ENCODE data around the gene PIGM.

Gene PIGM

GRCh38 chr1:160031365-160032164 lies at the start of gene PIGM:
Gene PIGM (minus strand): TSS chr1:160031990. CDS start chr1:160031739, 251 bp downstream.
- peak; percentile 82 for DNase-seq

GRCh38 chr1:160081261-160081936 lies 49.6 kb upstream of the PIGM start, which contains the start of gene KCNJ9:
Gene KCNJ9 (plus strand): TSS chr1:160081538. CDS start chr1:160084031, 2,493 bp downstream.
- no peak for DNase-seq

- DNase-seq, result no peak
Measured at GRCh38 chr1:160080381-160081100, 48.8 kb upstream of the PIGM start.

DNA sequence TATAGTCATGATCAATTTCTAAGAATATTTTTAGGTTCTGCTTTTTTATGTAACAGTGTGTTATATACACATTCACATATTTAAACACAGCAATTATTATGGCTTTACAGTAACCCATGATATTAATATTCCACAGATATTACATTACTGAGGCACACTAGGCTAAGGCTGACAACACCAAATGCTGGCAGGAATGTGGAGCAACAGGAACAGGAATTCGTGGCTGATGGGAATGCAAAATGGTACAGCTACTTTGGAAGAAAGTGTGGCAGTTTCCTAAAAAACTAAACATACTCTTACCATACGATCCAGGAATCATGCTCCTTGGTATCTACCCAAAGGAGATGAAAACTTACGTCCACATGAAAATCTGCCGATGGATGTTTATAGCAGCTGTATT lies 47.7 kb upstream of the PIGM start:
- no peak for DNase-seq

GRCh38 chr1:160078512-160079195 lies 46.9 kb upstream of the PIGM start:
- DNase-seq, result no peak

- DNase-seq, result no peak
Measured at GRCh38 chr1:160077486-160077885, 45.7 kb upstream of the PIGM start.

- DNase-seq, result no peak
Measured at GRCh38 chr1:160076295-160076694, 44.5 kb upstream of the PIGM start.

DNA sequence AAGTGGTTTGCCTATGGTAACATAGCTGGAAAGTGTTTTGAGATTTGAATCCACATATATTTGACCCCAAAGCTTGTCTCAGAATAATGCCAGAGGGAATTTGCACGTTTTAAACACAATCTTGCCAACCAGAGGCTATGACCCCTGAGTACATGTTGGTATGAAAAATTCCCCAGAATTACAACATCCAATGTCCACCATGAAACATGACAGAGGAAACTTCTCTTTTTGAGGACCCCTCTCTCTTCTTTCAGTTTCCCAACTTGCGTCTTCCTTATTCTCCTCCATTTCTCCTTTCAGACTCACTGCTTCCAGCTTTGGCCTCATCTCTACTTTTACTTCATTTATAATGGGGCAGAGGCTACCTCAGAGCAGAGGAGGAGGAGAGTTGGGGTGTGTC lies 44.0 kb upstream of the PIGM start:
- no peak for DNase-seq

DNA sequence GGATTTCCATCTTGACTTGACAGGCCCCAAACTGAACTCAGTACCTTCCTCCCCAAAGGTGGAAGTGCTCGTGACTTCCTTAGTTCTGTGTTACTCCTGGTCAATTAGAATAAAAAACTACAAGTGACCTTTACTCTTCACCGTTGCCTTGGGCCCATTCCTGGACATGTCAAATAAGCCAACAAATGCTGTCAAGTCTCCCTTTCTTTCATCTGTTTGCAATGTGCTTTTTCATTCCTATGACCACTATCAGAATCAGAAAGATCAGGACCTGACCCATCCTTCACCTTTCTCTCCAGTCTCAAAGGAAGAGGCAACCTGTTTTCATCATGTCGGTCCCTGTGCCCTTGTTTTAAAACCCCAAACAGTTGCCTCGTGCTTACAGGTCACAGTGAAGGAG lies 43.1 kb upstream of the PIGM start:
- DNase-seq, result no peak

DNA sequence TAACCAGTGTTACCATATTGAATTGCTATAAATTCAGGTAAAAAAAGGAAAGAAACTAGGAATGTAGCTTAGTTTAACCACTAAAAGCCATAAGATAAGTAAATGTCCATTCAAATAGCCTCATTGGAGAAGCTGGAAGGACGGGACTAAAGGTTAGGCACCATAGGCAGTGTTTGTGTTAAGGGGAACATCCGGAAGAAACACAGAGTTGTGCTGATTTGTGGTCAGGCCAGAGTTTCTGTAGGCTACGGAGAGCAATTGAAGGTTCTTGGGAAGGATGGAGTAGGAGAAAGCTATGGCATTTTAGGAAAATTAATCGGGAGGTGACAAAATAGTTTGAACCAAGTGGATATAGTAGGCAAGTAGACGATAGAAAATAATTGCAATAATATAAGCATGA lies 39.5 kb upstream of the PIGM start:
- DNase-seq, result no peak

DNA sequence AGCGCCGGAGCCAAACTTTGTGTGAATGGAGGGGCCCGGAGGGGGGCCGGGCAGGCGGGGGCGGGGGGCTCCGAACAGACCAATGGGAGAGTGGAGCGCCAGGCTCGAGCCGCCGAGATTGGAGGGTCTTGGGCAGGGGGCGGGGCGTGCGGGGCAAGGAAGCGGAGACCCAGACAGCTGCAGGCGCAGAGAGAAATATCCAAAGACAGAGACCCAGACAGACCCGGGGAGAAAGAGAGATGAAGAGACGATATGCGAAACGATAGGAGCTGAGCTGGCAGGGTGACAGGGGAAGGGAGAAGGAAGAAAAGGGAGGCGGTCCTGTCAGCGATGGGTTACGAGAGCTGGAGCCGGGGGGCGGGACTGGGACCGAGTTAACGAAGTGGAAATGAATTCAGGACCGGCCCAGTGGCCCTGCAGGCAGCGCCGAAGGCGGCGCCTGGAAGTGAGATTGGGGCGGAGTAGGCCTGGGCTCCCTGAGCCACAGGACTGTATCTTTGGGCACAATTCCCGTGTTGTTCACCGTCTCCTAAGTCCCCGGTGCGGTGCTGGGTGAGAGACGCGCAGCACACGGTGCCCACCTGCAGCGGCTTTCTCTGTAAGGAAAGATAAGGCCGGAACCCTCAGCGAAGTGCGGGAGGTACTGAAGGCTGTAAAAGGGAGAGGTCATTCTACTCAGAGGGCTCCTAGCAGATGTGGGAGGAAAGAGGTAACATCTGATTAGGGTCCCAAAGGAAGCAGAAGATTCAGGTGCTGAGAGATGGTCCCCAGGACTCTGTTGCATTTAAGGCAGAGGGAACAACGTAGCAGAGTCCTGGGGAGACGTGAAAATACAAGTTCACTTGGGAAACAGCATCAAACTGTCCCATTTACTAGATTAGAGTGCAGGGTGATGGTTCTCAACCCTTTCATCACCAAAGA lies 38.7 kb upstream of the PIGM start:
- DNase-seq, result no peak

DNA sequence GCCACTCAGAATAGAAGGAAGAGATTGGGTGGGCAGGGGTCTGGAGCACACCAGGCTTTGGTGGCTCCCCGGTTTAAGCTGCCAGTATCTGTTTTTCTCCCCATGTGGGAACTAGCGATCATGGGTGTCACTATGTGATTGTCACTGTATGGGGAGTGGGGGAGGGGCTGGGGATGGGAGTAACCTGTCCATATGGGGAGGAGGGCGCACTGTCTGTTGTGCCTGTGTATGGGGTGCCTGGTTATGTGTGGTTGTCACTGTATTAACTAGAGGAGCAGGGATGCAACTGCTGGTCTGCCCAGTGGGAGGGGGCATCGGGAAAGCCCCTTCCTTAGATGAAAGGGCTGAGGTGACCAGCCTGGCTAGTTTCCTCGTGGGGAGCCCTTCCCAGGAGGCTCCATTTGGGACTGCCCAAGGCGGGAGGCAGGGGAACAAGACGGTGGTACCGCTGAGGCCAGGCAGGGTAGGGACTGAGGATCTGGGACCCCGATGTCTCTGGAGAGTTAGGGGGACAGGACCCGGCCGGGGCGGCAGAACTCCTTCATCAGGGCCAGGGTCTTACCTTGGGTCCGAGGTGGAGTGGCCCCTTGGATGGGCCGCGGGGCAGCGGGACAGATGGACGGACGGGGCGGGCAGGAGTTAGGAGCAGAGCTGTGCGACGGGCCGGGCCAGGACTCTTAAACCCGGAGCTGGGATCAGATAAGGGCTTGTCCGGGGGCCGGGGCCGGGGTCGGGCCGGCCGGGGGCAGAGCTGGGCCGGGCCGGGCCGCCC lies 37.9 kb upstream of the PIGM start, which contains the start of gene KCNJ10:
Gene KCNJ10 (minus strand): TSS at position 701 of the 772 bp plus-strand sequence. CDS start 27,628 bp downstream, outside the sequence.
- DNase-seq, result no peak

- DNase-seq, result no peak
Measured at GRCh38 chr1:160068225-160068624, 36.4 kb upstream of the PIGM start.

DNA sequence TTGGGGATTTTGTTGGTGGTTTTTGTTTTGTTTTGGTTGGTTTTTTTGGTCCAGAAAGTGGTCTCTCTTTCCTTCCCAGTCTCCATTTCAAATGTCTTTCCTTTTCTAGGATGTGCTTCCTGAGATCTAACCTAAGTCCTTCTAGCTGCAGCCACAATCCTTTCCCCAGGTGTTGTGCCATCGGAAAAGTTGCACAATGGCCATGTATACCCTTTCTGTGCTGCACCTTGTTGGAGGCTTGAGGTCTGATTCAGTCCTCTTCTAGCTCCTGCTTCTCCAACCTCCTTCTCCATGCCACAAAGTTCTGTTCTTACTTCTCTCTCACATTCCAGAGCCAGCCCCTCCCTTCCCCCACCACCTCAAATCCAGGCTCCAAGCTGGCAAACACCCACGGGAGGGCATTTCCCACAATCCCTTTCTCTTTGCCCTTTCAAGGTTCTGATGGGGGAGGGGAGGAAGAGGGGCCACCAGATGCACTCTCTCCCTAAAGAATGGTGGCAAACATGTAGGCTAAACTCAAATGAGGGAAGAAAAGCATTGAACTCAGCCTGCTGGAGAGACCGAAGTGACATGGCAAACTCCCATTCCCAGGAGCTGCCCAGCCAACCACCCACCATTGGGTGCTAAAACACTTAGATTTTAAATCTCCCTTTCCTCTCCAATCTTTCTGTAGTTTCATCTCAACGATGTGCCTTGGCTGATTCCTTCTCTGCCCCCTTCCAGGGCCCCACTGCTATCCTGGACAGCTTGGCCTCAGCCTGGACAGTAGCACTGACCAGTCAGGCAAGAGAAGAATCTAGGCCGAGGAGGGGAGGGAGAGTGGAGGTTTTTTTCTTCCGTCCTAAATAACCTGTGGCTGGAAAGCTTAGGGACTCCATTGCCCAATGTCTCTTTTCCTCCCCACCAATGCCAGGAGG lies 35.3 kb upstream of the PIGM start:
- DNase-seq, result no peak

GRCh38 chr1:160064746-160065145 lies 33.0 kb upstream of the PIGM start:
- no peak for DNase-seq

DNA sequence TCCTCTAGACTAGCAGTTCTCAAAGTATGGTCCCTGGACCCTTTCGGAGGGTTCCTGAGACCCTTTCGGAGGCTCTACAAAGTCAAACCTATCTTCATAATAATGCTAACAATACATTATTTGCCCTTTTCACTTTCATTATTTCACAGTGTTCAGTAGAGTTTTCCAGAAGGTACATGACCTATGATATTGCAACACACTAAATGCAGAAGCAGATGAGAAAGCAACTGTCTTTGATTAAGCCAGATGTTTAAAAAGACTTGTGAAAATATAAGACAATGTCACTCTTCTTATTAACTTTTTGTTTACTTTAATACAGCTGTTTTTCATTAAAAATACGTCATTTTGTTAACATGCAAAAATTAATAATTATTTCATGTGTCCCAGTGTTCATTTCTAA lies 32.4 kb upstream of the PIGM start:
- no peak for DNase-seq

DNA sequence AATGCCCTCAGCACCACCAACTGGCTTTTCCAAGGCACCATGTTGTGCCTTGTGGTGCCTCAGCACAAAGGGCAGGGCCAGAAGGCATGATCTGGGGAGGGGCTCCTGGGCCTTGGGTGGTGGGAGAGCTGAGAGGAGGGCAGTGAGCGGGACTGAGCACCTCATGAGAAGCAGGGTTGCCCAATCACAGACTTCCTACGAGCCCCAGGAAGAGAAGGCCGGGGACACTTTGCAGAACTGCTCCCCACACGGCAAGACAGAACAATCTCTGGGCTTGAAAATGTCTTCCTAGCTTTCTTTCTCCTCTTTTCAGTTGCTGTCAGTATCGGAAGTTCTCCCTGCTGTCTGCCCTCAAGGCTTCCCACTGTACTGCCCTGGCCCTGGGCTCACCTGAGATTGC lies 31.4 kb upstream of the PIGM start:
- DNase-seq, result no peak

DNA sequence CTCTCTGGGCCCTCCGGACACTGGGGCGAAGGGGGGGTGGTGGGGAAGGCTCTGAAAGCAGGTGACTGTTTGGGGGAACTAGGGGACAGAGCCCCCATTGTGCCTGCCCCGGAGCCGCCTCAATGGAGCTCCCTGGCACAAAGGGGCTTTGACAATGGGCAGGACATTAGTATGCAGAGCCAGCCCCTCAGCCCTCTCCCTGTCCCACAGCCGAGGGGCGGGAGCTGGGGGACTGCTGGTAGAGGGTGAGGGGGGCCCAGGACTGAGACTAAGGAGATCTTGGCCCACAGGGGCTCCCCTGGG lies 30.4 kb upstream of the PIGM start:
- no peak for DNase-seq

GRCh38 chr1:160061369-160062229 lies 29.8 kb upstream of the PIGM start:
- DNase-seq, result no peak
